GM12878 (cell line): ENCODE measurements around the gene RFC4.

Source experiments
- ASH2L ChIP-seq: fragments of 300-600, 200-600 bp; sonication (generic); IDR thresholded peaks from 2 replicates; pipeline ENCODE4 v1.6.1; 2017; ENCODE audit warnings: low read depth, mild to moderate bottlenecking, borderline replicate concordance
- FOXK2 ChIP-seq: fragments of 450-650 bp; IDR thresholded peaks from 2 replicates; pipeline ENCODE4 v1.6.1; 2017; ENCODE audit warnings: mild to moderate bottlenecking, moderate library complexity
- MEF2A ChIP-seq: IDR thresholded peaks from 2 replicates; pipeline ENCODE4 v1.6.1; 2011; ENCODE audit warnings: low read depth, mild to moderate bottlenecking, low read length, moderate library complexity; ENCODE audit not compliant: insufficient read depth
- RAD51 ChIP-seq: fragments of 450-650 bp; IDR thresholded peaks from 2 replicates; pipeline ENCODE4 v1.6.1; 2016; ENCODE audit warnings: moderate library complexity, mild to moderate bottlenecking, inconsistent platforms
- SP1 ChIP-seq: IDR thresholded peaks from one replicate; pipeline ENCODE4 v1.6.1; 2011; ENCODE audit warnings: low read depth, low read length
- TF ChIP-seq, protein P1 (sequence below), 3 experiments: IDR thresholded peaks in 2 of 3; conservative IDR thresholded peaks in 1 of 3; 2 replicates each; pipeline ENCODE4 v1.5.1; 2011; ENCODE audit warnings: low read depth in 3 of 3, low read length in 3 of 3, mild to moderate bottlenecking in 3 of 3, control low read depth in 2 of 3, moderate library complexity in 2 of 3, inconsistent platforms in 1 of 3, mixed read lengths in 1 of 3; ENCODE audit not compliant: control insufficient read depth in 2 of 3, insufficient read depth in 1 of 3; ENCODE audit errors: extremely low read depth in 1 of 3
- TF ChIP-seq, protein P2 (sequence below): IDR thresholded peaks from 2 replicates; pipeline ENCODE4 v1.6.1; 2012; ENCODE audit warnings: low read depth, low read length, improper control_type of control experiment
- TF ChIP-seq, protein P3 (sequence below): fragments of 450-650 bp; IDR thresholded peaks from 2 replicates; pipeline ENCODE4 v1.6.1; 2017; ENCODE audit warnings: mild to moderate bottlenecking
- TF ChIP-seq, protein P4 (sequence below): IDR thresholded peaks from 2 replicates; pipeline ENCODE4 v1.6.1; 2011; ENCODE audit warnings: low read depth, mild to moderate bottlenecking, low read length, moderate library complexity, borderline replicate concordance; ENCODE audit errors: extremely low read depth

DNA sequence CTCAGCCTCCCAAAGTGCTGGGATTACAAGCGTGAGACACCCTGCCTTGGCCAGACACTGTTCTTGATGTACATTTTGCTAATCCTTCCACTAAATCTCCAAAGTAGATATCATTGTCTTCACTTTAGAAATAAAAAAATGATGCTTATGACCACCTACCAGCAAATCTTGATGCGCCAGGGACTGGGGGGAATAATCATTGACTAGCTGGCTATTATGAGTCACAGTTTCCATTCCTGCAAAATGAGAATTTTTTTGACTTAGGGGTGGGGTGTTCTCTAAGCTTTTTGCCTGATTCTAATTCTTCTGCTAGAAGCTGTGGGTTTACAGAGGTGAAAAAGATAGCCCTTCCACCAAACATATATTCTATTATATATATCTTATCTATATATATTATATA, 17.1 kb upstream of the RFC4 start:
- TF ChIP-seq RAD51: no peak
- TF ChIP-seq, protein P1, sequence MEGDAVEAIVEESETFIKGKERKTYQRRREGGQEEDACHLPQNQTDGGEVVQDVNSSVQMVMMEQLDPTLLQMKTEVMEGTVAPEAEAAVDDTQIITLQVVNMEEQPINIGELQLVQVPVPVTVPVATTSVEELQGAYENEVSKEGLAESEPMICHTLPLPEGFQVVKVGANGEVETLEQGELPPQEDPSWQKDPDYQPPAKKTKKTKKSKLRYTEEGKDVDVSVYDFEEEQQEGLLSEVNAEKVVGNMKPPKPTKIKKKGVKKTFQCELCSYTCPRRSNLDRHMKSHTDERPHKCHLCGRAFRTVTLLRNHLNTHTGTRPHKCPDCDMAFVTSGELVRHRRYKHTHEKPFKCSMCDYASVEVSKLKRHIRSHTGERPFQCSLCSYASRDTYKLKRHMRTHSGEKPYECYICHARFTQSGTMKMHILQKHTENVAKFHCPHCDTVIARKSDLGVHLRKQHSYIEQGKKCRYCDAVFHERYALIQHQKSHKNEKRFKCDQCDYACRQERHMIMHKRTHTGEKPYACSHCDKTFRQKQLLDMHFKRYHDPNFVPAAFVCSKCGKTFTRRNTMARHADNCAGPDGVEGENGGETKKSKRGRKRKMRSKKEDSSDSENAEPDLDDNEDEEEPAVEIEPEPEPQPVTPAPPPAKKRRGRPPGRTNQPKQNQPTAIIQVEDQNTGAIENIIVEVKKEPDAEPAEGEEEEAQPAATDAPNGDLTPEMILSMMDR (IDR thresholded peaks at IDR 0.05 in 2 of 3, conservative IDR thresholded peaks at IDR 0.05 in 1 of 3; ENCODE audit: control insufficient read depth in 2 of 3, extremely low read depth in 1 of 3, insufficient read depth in 1 of 3, low read depth in 3 of 3, low read length in 3 of 3): no peak
- TF ChIP-seq, protein P2, sequence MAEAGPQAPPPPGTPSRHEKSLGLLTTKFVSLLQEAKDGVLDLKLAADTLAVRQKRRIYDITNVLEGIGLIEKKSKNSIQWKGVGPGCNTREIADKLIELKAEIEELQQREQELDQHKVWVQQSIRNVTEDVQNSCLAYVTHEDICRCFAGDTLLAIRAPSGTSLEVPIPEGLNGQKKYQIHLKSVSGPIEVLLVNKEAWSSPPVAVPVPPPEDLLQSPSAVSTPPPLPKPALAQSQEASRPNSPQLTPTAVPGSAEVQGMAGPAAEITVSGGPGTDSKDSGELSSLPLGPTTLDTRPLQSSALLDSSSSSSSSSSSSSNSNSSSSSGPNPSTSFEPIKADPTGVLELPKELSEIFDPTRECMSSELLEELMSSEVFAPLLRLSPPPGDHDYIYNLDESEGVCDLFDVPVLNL: no peak
- no peak for TF ChIP-seq SP1
- TF ChIP-seq, protein P3, sequence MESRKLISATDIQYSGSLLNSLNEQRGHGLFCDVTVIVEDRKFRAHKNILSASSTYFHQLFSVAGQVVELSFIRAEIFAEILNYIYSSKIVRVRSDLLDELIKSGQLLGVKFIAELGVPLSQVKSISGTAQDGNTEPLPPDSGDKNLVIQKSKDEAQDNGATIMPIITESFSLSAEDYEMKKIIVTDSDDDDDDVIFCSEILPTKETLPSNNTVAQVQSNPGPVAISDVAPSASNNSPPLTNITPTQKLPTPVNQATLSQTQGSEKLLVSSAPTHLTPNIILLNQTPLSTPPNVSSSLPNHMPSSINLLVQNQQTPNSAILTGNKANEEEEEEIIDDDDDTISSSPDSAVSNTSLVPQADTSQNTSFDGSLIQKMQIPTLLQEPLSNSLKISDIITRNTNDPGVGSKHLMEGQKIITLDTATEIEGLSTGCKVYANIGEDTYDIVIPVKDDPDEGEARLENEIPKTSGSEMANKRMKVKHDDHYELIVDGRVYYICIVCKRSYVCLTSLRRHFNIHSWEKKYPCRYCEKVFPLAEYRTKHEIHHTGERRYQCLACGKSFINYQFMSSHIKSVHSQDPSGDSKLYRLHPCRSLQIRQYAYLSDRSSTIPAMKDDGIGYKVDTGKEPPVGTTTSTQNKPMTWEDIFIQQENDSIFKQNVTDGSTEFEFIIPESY: no peak
- TF ChIP-seq, protein P4, sequence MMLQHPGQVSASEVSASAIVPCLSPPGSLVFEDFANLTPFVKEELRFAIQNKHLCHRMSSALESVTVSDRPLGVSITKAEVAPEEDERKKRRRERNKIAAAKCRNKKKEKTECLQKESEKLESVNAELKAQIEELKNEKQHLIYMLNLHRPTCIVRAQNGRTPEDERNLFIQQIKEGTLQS: no peak
- TF ChIP-seq FOXK2: no peak
- TF ChIP-seq ASH2L: no peak
- no peak for TF ChIP-seq MEF2A
